HepG2 (cell line): ENCODE data around the gene GOT2. TPM values are rescaled to one million over a fixed set of nuclear protein-coding genes. Genes with fewer than 3 reads are reported as not detected.

ENCODE experiments used
- ATAC-seq: fragments of 200-7000 bp; cut with Tn5 transposase; 3 replicates; pipeline ENCODE4 v1.9.1; 2020; ENCODE audit warnings: mild to moderate bottlenecking, moderate library complexity
- BruUV-seq: library from RNA; stranded (reverse); fragments of 400-500 nt; replicated peaks from 2 replicates; lab custom pipeline; 2021; lab: Mats Ljungman, UMichigan
- CTCF ChIA-PET: fragments of 300-600 bp; formaldehyde crosslinking; extraction: SDS; loops from one replicate; lab custom pipeline; 2021; ENCODE audit warnings: low total read pairs, inconsistent platforms, low intra/inter-chr PET ratio; lab: Yijun Ruan, JAX
- POLR2A ChIA-PET: fragments of 350-600 bp; sonication (Branson Sonifier 250); formaldehyde crosslinking; loops from one replicate; lab custom pipeline; 2020; ENCODE audit warnings: antibody characterized with exemption, inconsistent platforms; lab: Yijun Ruan, JAX
- DNase-seq: peaks from one replicate; pipeline ENCODE4 v3.0.0-alpha.2; 2015; ENCODE audit warnings: low spot score
- FAIRE-seq: peaks from 3 replicates; lab custom pipeline; 2011; peaks lifted over from hg19 to GRCh38; lab: Jason Lieb, UNC
- H2AFZ ChIP-seq: one replicate; pipeline ENCODE4 v1.6.1; 2011; ENCODE audit warnings: low read length, inconsistent platforms
- H3K27ac ChIP-seq: fragments of 300-600 bp; 3 replicates; pipeline ENCODE4 v1.8.0; 2011; ENCODE audit warnings: mixed run types, mild to moderate bottlenecking, mixed read lengths, low read length, inconsistent platforms; ENCODE audit not compliant: insufficient read depth; ENCODE audit errors: extremely low read length
- H3K27me3 ChIP-seq, 2 experiments: fragments of 200-600 bp in 1 of 2; 2 replicates in 1 of 2; 3 replicates in 1 of 2; pipeline versions ENCODE4 v1.6.0 to v1.8.0; 2011; ENCODE audit warnings: low read length in 2 of 2, mild to moderate bottlenecking in 2 of 2, moderate library complexity in 2 of 2, inconsistent platforms in 1 of 2; ENCODE audit not compliant: insufficient read depth in 2 of 2, control insufficient read depth in 1 of 2
- H3K36me3 ChIP-seq, 2 experiments: fragments of 200-600 bp in 1 of 2; replicated peaks in 1 of 2; 2 replicates in 1 of 2; 3 replicates in 1 of 2; pipeline versions ENCODE4 v1.5.1 to v1.8.0; 2011; ENCODE audit warnings: low read length in 2 of 2, inconsistent platforms in 1 of 2; ENCODE audit not compliant: insufficient read depth in 2 of 2, control insufficient read depth in 1 of 2
- H3K4me1 ChIP-seq: 2 replicates; pipeline ENCODE4 v1.5.1; 2012; ENCODE audit warnings: low read length, inconsistent platforms; ENCODE audit not compliant: insufficient read depth
- H3K4me2 ChIP-seq: 2 replicates; pipeline ENCODE4 v1.6.0; 2011; ENCODE audit warnings: low read depth, low read length, inconsistent platforms
- H3K4me3 ChIP-seq, 3 experiments: fragments of 200-600 bp in 1 of 3; sonication (generic), shearing (Covaris generic) in 1 of 3; replicated peaks in 1 of 3; 2 replicates each; pipeline ENCODE4 v1.5.1; 2011 to 2016; ENCODE audit warnings: low read length in 3 of 3, inconsistent platforms in 2 of 3, low read depth in 2 of 3, mild to moderate bottlenecking in 2 of 3, control low read depth in 1 of 3, mixed read lengths in 1 of 3; ENCODE audit not compliant: insufficient read depth in 1 of 3
- H3K79me2 ChIP-seq: one replicate; pipeline ENCODE4 v1.6.1; 2011; ENCODE audit warnings: low read length, inconsistent platforms; ENCODE audit not compliant: insufficient read depth
- H3K9ac ChIP-seq: 2 replicates; pipeline ENCODE4 v1.6.0; 2011; ENCODE audit warnings: mild to moderate bottlenecking, low read depth, low read length, inconsistent platforms; ENCODE audit not compliant: insufficient read depth
- H3K9me3 ChIP-seq: 2 replicates; pipeline ENCODE4 v1.5.1; 2012; ENCODE audit warnings: mild to moderate bottlenecking, low read length
- H4K20me1 ChIP-seq: 2 replicates; pipeline ENCODE4 v1.6.0; 2011; ENCODE audit warnings: inconsistent platforms, mild to moderate bottlenecking, low read length, moderate library complexity; ENCODE audit not compliant: insufficient read depth
- ATAD3A ChIP-seq: sonication (generic); formaldehyde crosslinking; IDR thresholded peaks from 2 replicates; pipeline ENCODE4 v1.4.0; 2020; ENCODE audit warnings: missing genetic modification reagents
- FOXK2 ChIP-seq: fragments of 450-650 bp; IDR thresholded peaks from 2 replicates; pipeline ENCODE4 v1.6.1; 2016
- GPN1 ChIP-seq: sonication (generic); formaldehyde crosslinking; IDR thresholded peaks from 2 replicates; pipeline ENCODE4 v1.5.1; 2020; ENCODE audit warnings: missing genetic modification reagents, borderline replicate concordance
- GTF3A ChIP-seq: sonication (generic); formaldehyde crosslinking; conservative IDR thresholded peaks from 2 replicates; pipeline ENCODE4 v1.4.0; 2020; ENCODE audit warnings: mild to moderate bottlenecking, missing genetic modification reagents
- HNRNPK ChIP-seq: fragments of 200-400 bp; formaldehyde crosslinking; IDR thresholded peaks from 2 replicates; pipeline ENCODE4 v1.6.1; 2018; ENCODE audit warnings: low read length, low read depth, moderate library complexity, mild to moderate bottlenecking; ENCODE audit not compliant: poor library complexity, severe bottlenecking
- HNRNPUL1 ChIP-seq: fragments of 200-400 bp; formaldehyde crosslinking; IDR thresholded peaks from 2 replicates; pipeline ENCODE4 v1.6.1; 2017; ENCODE audit warnings: low read depth, mild to moderate bottlenecking, low read length, moderate library complexity
- KAT2B ChIP-seq: fragments of 150-350 bp; IDR thresholded peaks from 2 replicates; pipeline ENCODE4 v1.6.1; 2014; ENCODE audit warnings: low read depth, low read length, borderline replicate concordance
- KLF6 ChIP-seq: IDR thresholded peaks from 2 replicates; pipeline ENCODE4 v1.8.0; 2016; ENCODE audit warnings: missing biosample characterization, missing genetic modification reagents
- RCOR2 ChIP-seq: IDR thresholded peaks from 2 replicates; pipeline ENCODE4 v1.6.1; 2016; ENCODE audit warnings: missing biosample characterization, missing genetic modification reagents
- RORA ChIP-seq: sonication (generic); formaldehyde crosslinking; IDR thresholded peaks from 2 replicates; pipeline ENCODE4 v1.5.0; 2020; ENCODE audit warnings: mild to moderate bottlenecking, missing genetic modification reagents, moderate library complexity
- UBTF ChIP-seq: sonication (generic); formaldehyde crosslinking; IDR thresholded peaks from 2 replicates; pipeline ENCODE4 v1.4.0; 2020; ENCODE audit warnings: mild to moderate bottlenecking, missing genetic modification reagents
- YEATS4 ChIP-seq: sonication (generic); formaldehyde crosslinking; IDR thresholded peaks from 2 replicates; pipeline ENCODE4 v1.4.0; 2020; ENCODE audit warnings: missing genetic modification reagents, borderline replicate concordance
- ZHX2 ChIP-seq, 2 experiments: sonication (generic) in 1 of 2; formaldehyde crosslinking in 1 of 2; IDR thresholded peaks; 2 replicates each; pipeline versions ENCODE4 v1.6.1 to v1.9.0; 2014 to 2022; ENCODE audit warnings: antibody characterized with exemption in 1 of 2, borderline replicate concordance in 1 of 2, inconsistent platforms in 1 of 2, low read depth in 1 of 2, missing genetic modification reagents in 1 of 2
- ZNF558 ChIP-seq: sonication (generic); formaldehyde crosslinking; IDR thresholded peaks from 2 replicates; pipeline ENCODE4 v1.9.0; 2022; ENCODE audit warnings: mild to moderate bottlenecking, missing genetic modification reagents, borderline replicate concordance
- ZNF639 ChIP-seq: conservative IDR thresholded peaks from 2 replicates; pipeline ENCODE4 v1.6.1; 2018; ENCODE audit warnings: missing genetic modification reagents
- in situ Hi-C: cut with HindIII; loops from 2 replicates; pipeline ENCODE4 v1.10.0; 2017; ENCODE audit warnings: low pct_unique_long_range_greater_than_20kb; ENCODE audit not compliant: extremely low pct_ligation_motif_present
- intact Hi-C: fragments of 100-400 bp; cut with micrococcal nuclease; formaldehyde crosslinking; loops from one replicate; pipeline ENCODE4 v1.10.0; 2022; ENCODE audit not compliant: unreplicated experiment
- polyA plus RNA-seq, 8 experiments: library from polyadenylated mRNA; depleted of rRNA in 3 of 8; stranded (reverse) in 7 of 8; unstranded in 1 of 8; fragments of >200 nt; fragmentation: Illumina TruSeq in 4 of 8; extraction: Trizol in 4 of 8; gene quantifications; 2 replicates each; pipeline versions ENCODE4 v1.2.1 to v1.2.3, GENCODE V29; 2011 to 2016; ENCODE audit warnings: low read depth in 4 of 8, missing spikeins in 1 of 8, mixed read lengths in 1 of 8; ENCODE audit not compliant: insufficient read depth in 1 of 8
- total RNA-seq, 5 experiments: library from RNA; depleted of rRNA; stranded (reverse); fragments of >200 nt; fragmentation: Illumina TruSeq; extraction: Trizol; gene quantifications; 2 replicates each; pipeline ENCODE4 v1.2.3, GENCODE V29; 2016; ENCODE audit warnings: low read depth in 1 of 5

GOT2 gene
- total and polyA plus RNA-seq, 2 of the 13 experiments (the other 11 are each of a cell fraction or from before 2014, with no cell fraction given): 32.6 to 121 TPM

- TF ChIP-seq ZHX2 (IDR thresholded peaks at IDR 0.05; ENCODE audit: low read depth) (no peak), ZHX2 (CRISPR knock-in tag; IDR thresholded peaks at IDR 0.05; ENCODE audit: borderline replicate concordance) (no peak), FOXK2 (no peak)
These were observed 10.4 kb upstream of the GOT2 start (continued) for GRCh38 chr16:58744497-58744896.

- in situ Hi-C loops: no loop called here
- Histone ChIP-seq H3K4me1 (peaks cover 34% of the 10 kb centered on the region), H3K36me3 (no peaks in the 10 kb centered on the region), H3K9ac (no peak overlapping the region), H4K20me1 (no peaks in the 10 kb centered on the region), H3K4me2 (no peak overlapping the region), H3K9me3 (no peaks in the 10 kb centered on the region), H3K79me2 (no peaks in the 10 kb centered on the region), H3K4me3 (no peak overlapping the region), H3K27me3 (no peaks in the 10 kb centered on the region), H3K27ac (no peak overlapping the region), H2AFZ (no peak overlapping the region)
- ChIA-PET CTCF (no interaction called here), POLR2A (no interaction called here)
- FAIRE-seq: no peak
- no peak for DNase-seq
- no peak for ATAC-seq
- intact Hi-C loops: no loop called here
- no TSS peak for BruUV-seq
- no peak for TF ChIP-seq GTF3A
- no peak for TF ChIP-seq GPN1 (CRISPR knock-in tag)
- TF ChIP-seq KLF6 (CRISPR knock-in tag): no peak
- no peak for TF ChIP-seq HNRNPK
- no peak for TF ChIP-seq HNRNPUL1
- no peak for TF ChIP-seq YEATS4 (CRISPR knock-in tag)
- no peak for TF ChIP-seq UBTF (CRISPR knock-in tag)
- TF ChIP-seq RCOR2 (CRISPR knock-in tag): no peak
- no peak for TF ChIP-seq KAT2B
- no peak for TF ChIP-seq ZNF558
- TF ChIP-seq ZNF639: no peak
- TF ChIP-seq ATAD3A (CRISPR knock-in tag): no peak
- TF ChIP-seq RORA (CRISPR knock-in tag): no peak
These were observed 7.9 kb upstream of the GOT2 start for GRCh38 chr16:58741976-58742375.
